Calu3 (cell line): ENCODE data around the gene CYTH2. TPM values are rescaled to one million over a fixed set of nuclear protein-coding genes. Genes with fewer than 3 reads are reported as not detected.
A peak's percentile ranks its signal among the peaks of the same experiment; 100 is the strongest.

ENCODE experiments used
- BruUV-seq: library from RNA; stranded (reverse); fragments of 400-500 nt; replicated peaks from 2 replicates; lab custom pipeline; 2021; lab: Mats Ljungman, UMichigan
- CTCF ChIA-PET: fragments of 300-600 bp; sonication (Branson Sonifier 250); formaldehyde crosslinking; loops from one replicate; lab custom pipeline; 2022; ENCODE audit warnings: antibody characterized with exemption; lab: Charles Lee
- DNase-seq: peaks from one replicate; pipeline ENCODE4 v3.0.0; 2022
- H3K27ac Mint-ChIP-seq: one replicate; pipeline ENCODE4 v1.8.0; 2022; ENCODE audit warnings: mixed read lengths; ENCODE audit not compliant: unreplicated experiment
- H3K27me3 Mint-ChIP-seq: one replicate; pipeline ENCODE4 v1.8.0; 2022; ENCODE audit warnings: mixed read lengths; ENCODE audit not compliant: unreplicated experiment
- H3K36me3 Mint-ChIP-seq: one replicate; pipeline ENCODE4 v1.8.0; 2022; ENCODE audit warnings: mild to moderate bottlenecking, moderate library complexity, mixed read lengths; ENCODE audit not compliant: insufficient read depth, unreplicated experiment
- H3K4me1 Mint-ChIP-seq: one replicate; pipeline ENCODE4 v1.8.0; 2022; ENCODE audit warnings: mild to moderate bottlenecking, low read depth, mixed read lengths; ENCODE audit not compliant: unreplicated experiment
- H3K4me3 Mint-ChIP-seq: one replicate; pipeline ENCODE4 v1.8.0; 2022; ENCODE audit warnings: mild to moderate bottlenecking, low read depth, moderate library complexity, mixed read lengths; ENCODE audit not compliant: unreplicated experiment
- H3K9me3 Mint-ChIP-seq: one replicate; pipeline ENCODE4 v1.8.0; 2022; ENCODE audit warnings: low read depth, mixed read lengths; ENCODE audit not compliant: unreplicated experiment
- CTCF ChIP-seq: fragments of 200-600 bp; IDR thresholded peaks from one replicate; pipeline ENCODE4 v1.8.0; 2022; ENCODE audit warnings: antibody characterized with exemption; ENCODE audit not compliant: unreplicated experiment
- intact Hi-C: fragments of 100-400 bp; cut with micrococcal nuclease; formaldehyde crosslinking; loops from one replicate; pipeline ENCODE4 v1.10.0; 2022; ENCODE audit not compliant: unreplicated experiment
- total RNA-seq: library from RNA; stranded (reverse); gene quantifications from 2 replicates; pipeline ENCODE4 v1.2.3, GENCODE V29; 2022

Gene CYTH2
- total RNA-seq, 1 experiment from 2014 or later = 109 TPM

DNA sequence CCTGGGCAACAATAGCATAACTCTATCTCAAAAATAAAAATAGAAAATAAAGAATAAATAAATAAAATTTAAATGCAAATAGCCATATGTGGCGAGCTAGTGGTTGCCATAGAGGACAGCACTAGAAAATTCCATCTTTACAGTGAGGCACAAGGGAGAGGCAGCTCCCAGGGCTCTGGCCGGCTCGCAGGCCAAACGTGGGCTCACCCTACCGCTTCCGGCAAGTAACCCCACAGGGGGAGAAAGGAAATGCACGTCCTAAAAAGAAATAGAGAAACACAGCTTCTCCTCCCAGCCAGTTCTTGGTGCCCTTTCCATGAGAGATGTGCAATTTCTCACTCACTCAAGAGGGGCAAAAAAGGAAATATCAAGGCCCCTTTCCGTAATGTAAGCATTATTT is 35.8 kb upstream of the CYTH2 start:
- no peak overlapping the region for H3K27ac Mint-ChIP-seq
- H3K9me3 Mint-ChIP-seq = no peaks in the 10 kb centered on the region
- no peaks in the 10 kb centered on the region for H3K36me3 Mint-ChIP-seq
- CTCF ChIA-PET = interaction anchor here (0.7 kb wide), 1 partner anchor 40 kb away, joined by 4 read pairs; the partner anchor contains the start of gene GRIN2D
- no TSS peak for BruUV-seq
- no peak for TF ChIP-seq CTCF
- DNase-seq = no peak
- intact Hi-C loops = no loop called here
- H3K4me3 Mint-ChIP-seq = no peak overlapping the region
- H3K27me3 Mint-ChIP-seq = peaks cover 32% of the 10 kb centered on the region
- H3K4me1 Mint-ChIP-seq = no peaks in the 10 kb centered on the region

DNA sequence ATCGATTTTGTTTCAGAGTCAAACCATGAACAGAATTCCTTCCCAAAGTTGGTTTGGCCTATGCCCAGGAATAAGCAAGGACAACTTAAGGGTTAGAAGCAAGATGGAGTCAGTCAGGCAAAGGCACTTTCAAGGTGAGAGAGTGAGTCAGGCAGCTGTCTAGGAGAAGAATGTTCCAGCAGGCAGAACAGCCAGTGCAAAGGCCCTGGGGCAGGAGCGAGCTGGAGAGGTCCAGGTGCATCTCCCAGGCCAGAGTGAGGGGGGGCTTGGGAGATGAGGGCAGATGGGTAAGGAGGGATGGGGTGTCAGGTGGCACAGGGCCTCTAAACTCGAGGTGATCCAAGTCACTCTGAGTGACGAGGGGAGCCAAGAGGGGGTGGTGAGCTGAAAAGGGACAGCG is 32.6 kb upstream of the CYTH2 start:
- DNase-seq = no peak
- TF ChIP-seq CTCF = no peak
- BruUV-seq = no TSS peak
- no peaks in the 10 kb centered on the region for H3K4me1 Mint-ChIP-seq
- intact Hi-C loops = no loop called here
- no peaks in the 10 kb centered on the region for H3K9me3 Mint-ChIP-seq
- no peaks in the 10 kb centered on the region for H3K36me3 Mint-ChIP-seq
- CTCF ChIA-PET = no interaction called here
- H3K4me3 Mint-ChIP-seq = no peak overlapping the region
- H3K27me3 Mint-ChIP-seq = peaks cover 39% of the 10 kb centered on the region
- no peak overlapping the region for H3K27ac Mint-ChIP-seq

- no peak for TF ChIP-seq CTCF
- no peak for DNase-seq
- BruUV-seq = no TSS peak
- Mint-ChIP-seq H3K27me3 (peaks cover 56% of the 10 kb centered on the region), H3K9me3 (no peaks in the 10 kb centered on the region), H3K4me3 (peak overlapping the region; percentile 42), H3K4me1 (peaks cover 16% of the 10 kb centered on the region), H3K36me3 (peaks cover 25% of the 10 kb centered on the region), H3K27ac (no peak overlapping the region)
- CTCF ChIA-PET = interaction anchor here (1.1 kb wide), 1 partner anchor 50 kb away, joined by 3 read pairs; the partner anchor contains the start of gene KDELR1
- intact Hi-C loops = no loop called here
Observed at GRCh38 chr19:48441360-48442050, 27.7 kb upstream of the CYTH2 start.

- DNase-seq = no peak
- BruUV-seq = no TSS peak
- Mint-ChIP-seq H3K27ac (no peak overlapping the region), H3K4me3 (peak overlapping the region; percentile 42), H3K27me3 (peaks cover 47% of the 10 kb centered on the region), H3K4me1 (peaks cover 16% of the 10 kb centered on the region), H3K36me3 (peaks cover 34% of the 10 kb centered on the region), H3K9me3 (no peaks in the 10 kb centered on the region)
- intact Hi-C loops = no loop called here
- CTCF ChIA-PET = interaction anchor here (1.1 to 1.4 kb wide), 2 partner anchors 27 to 51 kb away, joined by 3 read pairs; partner anchors contain the start of gene KDELR1
- TF ChIP-seq CTCF = no peak
Observed at GRCh38 chr19:48442116-48443035, 26.8 kb upstream of the CYTH2 start.
